Fibroblast of lung (primary cell): Measurements from ENCODE around the gene NINL. TPM values are rescaled to one million over a fixed set of nuclear protein-coding genes. Genes with fewer than 3 reads are reported as not detected.
A peak's percentile ranks its signal among the peaks of the same experiment; 100 is the strongest.

Experiments used
- DNase-seq, 2 donors: peaks; one replicate each; pipeline versions ENCODE4 v3.0.0 to v3.0.0-alpha.2; 2010; ENCODE audit warnings: low read depth in 2 of 2
- H2AFZ ChIP-seq: 2 replicates; pipeline ENCODE4 v1.5.1; 2012; ENCODE audit warnings: low read length, control low read depth, inconsistent platforms
- H3K27ac ChIP-seq: 2 replicates; pipeline ENCODE4 v1.5.1; 2011; ENCODE audit warnings: low read length, control low read depth; ENCODE audit not compliant: insufficient read depth
- H3K27me3 ChIP-seq: 2 replicates; pipeline ENCODE4 v1.5.1; 2011; ENCODE audit warnings: mild to moderate bottlenecking, low read length; ENCODE audit not compliant: control insufficient read depth, insufficient read depth
- H3K36me3 ChIP-seq: 2 replicates; pipeline ENCODE4 v1.5.1; 2011; ENCODE audit warnings: low read length; ENCODE audit not compliant: control insufficient read depth, insufficient read depth
- H3K4me1 ChIP-seq: 2 replicates; pipeline ENCODE4 v1.5.1; 2011; ENCODE audit warnings: low read length; ENCODE audit not compliant: control insufficient read depth, insufficient read depth; ENCODE audit errors: extremely low read depth
- H3K4me2 ChIP-seq: 2 replicates; pipeline ENCODE4 v1.5.1; 2011; ENCODE audit warnings: low read length, control low read depth; ENCODE audit not compliant: insufficient read depth; ENCODE audit errors: extremely low read depth
- H3K4me3 ChIP-seq, 4 experiments: fragments of 200-600 bp in 1 of 4; sonication (generic) in 1 of 4; replicated peaks in 1 of 4; 2 replicates each; pipeline ENCODE4 v1.5.1; 2011 to 2016; ENCODE audit warnings: low read length in 4 of 4, low read depth in 3 of 4, mild to moderate bottlenecking in 3 of 4, control low read depth in 2 of 4, inconsistent platforms in 1 of 4, mixed read lengths in 1 of 4; ENCODE audit not compliant: insufficient read depth in 1 of 4; ENCODE audit errors: control extremely low read depth in 1 of 4
- H3K79me2 ChIP-seq: 2 replicates; pipeline ENCODE4 v1.5.1; 2012; ENCODE audit warnings: mild to moderate bottlenecking, low read length, inconsistent platforms; ENCODE audit not compliant: control insufficient read depth, insufficient read depth
- H3K9ac ChIP-seq: 2 replicates; pipeline ENCODE4 v1.5.1; 2011; ENCODE audit warnings: mild to moderate bottlenecking, low read length, control low read depth; ENCODE audit not compliant: insufficient read depth
- H3K9me3 ChIP-seq: 2 replicates; pipeline ENCODE4 v1.5.1; 2012; ENCODE audit warnings: low read depth, low read length; ENCODE audit not compliant: control insufficient read depth, insufficient read depth
- H4K20me1 ChIP-seq: 2 replicates; pipeline ENCODE4 v1.5.1; 2011; ENCODE audit warnings: low read length; ENCODE audit not compliant: control insufficient read depth, insufficient read depth; ENCODE audit errors: extremely low read depth
- EZH2 ChIP-seq: IDR thresholded peaks from 2 replicates; pipeline ENCODE4 v1.5.1; 2012; ENCODE audit warnings: low read length, control low read depth, mild to moderate bottlenecking; ENCODE audit errors: missing control alignments
- polyA plus RNA-seq, 2 donors: library from polyadenylated mRNA; depleted of rRNA in 1 of 2; stranded (reverse) in 1 of 2; unstranded in 1 of 2; fragments of >200 nt; gene quantifications; 2 replicates each; pipeline ENCODE4 v1.2.1, GENCODE V29; 2011 to 2012; ENCODE audit warnings: missing spikeins in 1 of 2
- total RNA-seq: library from RNA; depleted of rRNA; stranded (reverse); fragments of >200 nt; gene quantifications from 2 replicates; pipeline ENCODE4 v1.2.1, GENCODE V29; 2014
- TF ChIP-seq, protein P1 (sequence below), 2 donors: IDR thresholded peaks in 1 of 2; conservative IDR thresholded peaks in 1 of 2; 1 replicate in 1 of 2; 2 replicates in 1 of 2; pipeline ENCODE4 v1.5.1; 2011 to 2012; ENCODE audit warnings: low read length in 2 of 2, control low read depth in 1 of 2, inconsistent platforms in 1 of 2, low read depth in 1 of 2, mild to moderate bottlenecking in 1 of 2

NINL gene
- total and polyA plus RNA-seq, 2 donors (not counting 1 experiment from before 2014, with no cell fraction given), result 4.4 to 16.3 TPM

GRCh38 chr20:25453035-25453810, 132.1 kb downstream of the NINL start:
- no peak overlapping the region for H3K27ac ChIP-seq
- H3K27me3 ChIP-seq, result no peaks in the 10 kb centered on the region
- H4K20me1 ChIP-seq, result no peaks in the 10 kb centered on the region
- H2AFZ ChIP-seq, result no peak overlapping the region
- no peaks in the 10 kb centered on the region for H3K9me3 ChIP-seq
- H3K4me1 ChIP-seq, result no peaks in the 10 kb centered on the region
- H3K36me3 ChIP-seq, result peaks cover 2% of the 10 kb centered on the region
- no peak overlapping the region for H3K4me2 ChIP-seq
- no peak overlapping the region for H3K9ac ChIP-seq
- no peak for TF ChIP-seq EZH2
- TF ChIP-seq, protein P1, sequence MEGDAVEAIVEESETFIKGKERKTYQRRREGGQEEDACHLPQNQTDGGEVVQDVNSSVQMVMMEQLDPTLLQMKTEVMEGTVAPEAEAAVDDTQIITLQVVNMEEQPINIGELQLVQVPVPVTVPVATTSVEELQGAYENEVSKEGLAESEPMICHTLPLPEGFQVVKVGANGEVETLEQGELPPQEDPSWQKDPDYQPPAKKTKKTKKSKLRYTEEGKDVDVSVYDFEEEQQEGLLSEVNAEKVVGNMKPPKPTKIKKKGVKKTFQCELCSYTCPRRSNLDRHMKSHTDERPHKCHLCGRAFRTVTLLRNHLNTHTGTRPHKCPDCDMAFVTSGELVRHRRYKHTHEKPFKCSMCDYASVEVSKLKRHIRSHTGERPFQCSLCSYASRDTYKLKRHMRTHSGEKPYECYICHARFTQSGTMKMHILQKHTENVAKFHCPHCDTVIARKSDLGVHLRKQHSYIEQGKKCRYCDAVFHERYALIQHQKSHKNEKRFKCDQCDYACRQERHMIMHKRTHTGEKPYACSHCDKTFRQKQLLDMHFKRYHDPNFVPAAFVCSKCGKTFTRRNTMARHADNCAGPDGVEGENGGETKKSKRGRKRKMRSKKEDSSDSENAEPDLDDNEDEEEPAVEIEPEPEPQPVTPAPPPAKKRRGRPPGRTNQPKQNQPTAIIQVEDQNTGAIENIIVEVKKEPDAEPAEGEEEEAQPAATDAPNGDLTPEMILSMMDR (conservative IDR thresholded peaks at IDR 0.05 in 1 of 2, IDR thresholded peaks at IDR 0.05 in 1 of 2; ENCODE audit: low read depth in 1 of 2, low read length in 2 of 2), result no peak
- H3K4me3 ChIP-seq, result no peak overlapping the region
- no peaks in the 10 kb centered on the region for H3K79me2 ChIP-seq
- peak; percentile 27 to 47 for DNase-seq

DNA sequence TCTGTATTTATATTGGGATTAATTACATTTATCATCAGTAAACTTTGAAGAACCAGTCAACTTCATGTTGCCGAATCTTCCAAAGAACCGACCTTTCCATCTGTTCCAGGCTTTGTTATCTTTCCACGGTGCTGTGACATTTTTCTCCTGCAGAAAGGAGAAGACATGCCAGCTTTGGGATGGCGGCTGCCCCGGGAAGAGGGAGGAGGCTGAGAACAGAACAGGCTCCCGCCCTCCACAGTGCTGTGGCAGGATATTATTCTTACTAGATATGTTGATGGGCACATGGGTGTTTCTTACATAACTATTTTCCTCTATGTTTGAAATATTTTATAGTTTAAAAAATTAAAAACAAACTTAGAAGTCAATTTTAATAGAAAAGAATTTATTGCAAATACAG, 133.0 kb downstream of the NINL start:
- no peaks in the 10 kb centered on the region for H3K79me2 ChIP-seq
- H3K9ac ChIP-seq, result no peak overlapping the region
- no peak overlapping the region for H3K27ac ChIP-seq
- H3K4me2 ChIP-seq, result no peak overlapping the region
- no peak overlapping the region for H3K4me3 ChIP-seq
- no peaks in the 10 kb centered on the region for H3K9me3 ChIP-seq
- no peak for DNase-seq
- TF ChIP-seq, protein P1 (conservative IDR thresholded peaks at IDR 0.05 in 1 of 2, IDR thresholded peaks at IDR 0.05 in 1 of 2; ENCODE audit: low read depth in 1 of 2, low read length in 2 of 2), result no peak
- TF ChIP-seq EZH2, result no peak
- H4K20me1 ChIP-seq, result no peaks in the 10 kb centered on the region
- no peaks in the 10 kb centered on the region for H3K4me1 ChIP-seq
- peaks cover 2% of the 10 kb centered on the region for H3K36me3 ChIP-seq
- H2AFZ ChIP-seq, result no peak overlapping the region
- H3K27me3 ChIP-seq, result no peaks in the 10 kb centered on the region

DNA sequence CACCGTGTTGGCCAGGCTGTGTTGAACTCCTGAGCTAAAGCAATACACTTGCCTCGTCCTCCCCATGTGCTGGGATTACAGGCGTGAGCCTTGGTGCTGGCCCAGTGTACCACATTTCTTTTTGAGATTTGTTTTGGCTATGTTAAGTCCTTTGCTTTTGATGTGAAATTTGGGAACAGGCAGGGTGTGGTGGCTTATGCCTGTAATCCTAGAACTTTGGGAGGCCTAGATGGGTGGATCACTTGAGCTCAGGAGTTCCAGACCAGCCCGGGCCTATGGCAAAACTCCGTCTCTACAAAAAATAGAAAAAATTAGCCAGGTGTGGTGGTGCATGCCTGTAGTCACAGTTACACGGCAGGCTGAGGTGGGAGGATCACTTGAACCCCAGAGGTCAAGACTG, 137.7 kb downstream of the NINL start:
- Histone ChIP-seq H3K4me3 (no peak overlapping the region), H4K20me1 (no peaks in the 10 kb centered on the region), H3K36me3 (no peaks in the 10 kb centered on the region), H3K9ac (no peak overlapping the region), H2AFZ (no peak overlapping the region), H3K4me1 (no peaks in the 10 kb centered on the region), H3K27me3 (no peaks in the 10 kb centered on the region), H3K79me2 (no peaks in the 10 kb centered on the region), H3K4me2 (no peak overlapping the region), H3K27ac (no peak overlapping the region), H3K9me3 (no peaks in the 10 kb centered on the region)
- TF ChIP-seq, protein P1 (conservative IDR thresholded peaks at IDR 0.05 in 1 of 2, IDR thresholded peaks at IDR 0.05 in 1 of 2; ENCODE audit: low read depth in 1 of 2, low read length in 2 of 2), result no peak
- no peak for TF ChIP-seq EZH2
- no peak for DNase-seq
